Heart right ventricle (tissue), 16 donors: Measurements from ENCODE around the gene EMB. TPM values are rescaled to one million over a fixed set of nuclear protein-coding genes. Genes with fewer than 3 reads are reported as not detected.
"Not testable (repeated sequence)": the region's sequence is repeated elsewhere in the genome, so short reads cannot be mapped to it uniquely, and the experiment has no call there.

Source experiments
- ATAC-seq, 8 donors: fragments of 200-7000 bp; cut with Tn5 transposase; one replicate each; pipeline ENCODE4 v1.9.1; 2020; ENCODE audit warnings: mild to moderate bottlenecking in 8 of 8, moderate library complexity in 8 of 8, moderate number of reproducible peaks in 1 of 8
- DNase-seq, 2 donors: peaks; one replicate each; pipeline ENCODE4 v3.0.0-alpha.2; 2020
- H3K27ac ChIP-seq, 10 donors: fragments of 200-600 bp; sonication (generic) in 2 of 10; one replicate each; pipeline versions ENCODE4 v1.5.0 to v1.8.0; 2020 to 2022; ENCODE audit warnings: mild to moderate bottlenecking in 3 of 10
- H3K27me3 ChIP-seq, 7 donors: fragments of 200-600 bp; one replicate each; pipeline ENCODE4 v1.8.0; 2021 to 2022; ENCODE audit warnings: mild to moderate bottlenecking in 2 of 7
- H3K36me3 ChIP-seq, 9 donors: fragments of 200-600 bp; sonication (generic) in 1 of 9; one replicate each; pipeline versions ENCODE4 v1.5.0 to v1.8.0; 2020 to 2022; ENCODE audit warnings: mild to moderate bottlenecking in 2 of 9
- H3K4me1 ChIP-seq, 9 donors: fragments of 200-600 bp; sonication (generic) in 1 of 9; one replicate each; pipeline versions ENCODE4 v1.5.0 to v1.8.0; 2020 to 2022; ENCODE audit warnings: mild to moderate bottlenecking in 4 of 9
- H3K4me3 ChIP-seq, 10 donors: fragments of 200-600 bp; sonication (generic) in 2 of 10; one replicate each; pipeline versions ENCODE4 v1.5.0 to v1.8.0; 2020 to 2022; ENCODE audit warnings: mild to moderate bottlenecking in 7 of 10, moderate library complexity in 2 of 10
- H3K9me3 ChIP-seq, 11 donors: fragments of 200-600 bp in 10 of 11; sonication (generic) in 2 of 11; one replicate each; pipeline versions ENCODE4 v1.5.0 to v1.8.0; 2013 to 2022; ENCODE audit warnings: mild to moderate bottlenecking in 2 of 11, control low read depth in 1 of 11, moderate library complexity in 1 of 11
- WGBS, 2 donors: extraction: QIAGEN DNeasy Blood & Tissue Kit; methylation state at CpG; one replicate each; pipeline ENCODE4 v1.1.7; 2013; ENCODE audit warnings: inconsistent platforms in 1 of 2; 5-methylcytosine and 5-hydroxymethylcytosine counted together
- intact Hi-C, 10 donors: fragments of 100-400 bp; cut with DNase I; formaldehyde crosslinking; loops; one replicate each; pipeline versions ENCODE4 v1.11.1 to v1.14.2; 2022
- polyA plus RNA-seq, 2 donors: library from polyadenylated mRNA; stranded (reverse); fragments of 200-250 nt; gene quantifications; one replicate each; pipeline ENCODE4 v1.2.3, GENCODE V29; 2013
- total RNA-seq, 10 donors: library from RNA; stranded (reverse); fragmentation: NEBNext Ultra II Directional in 3 of 10; extraction: Animal tissue kit (Norgen Biotek cat#: 25700) in 3 of 10; gene quantifications; one replicate each; pipeline versions ENCODE4 v1.2.1 to v1.2.4, GENCODE V29; 2021 to 2023
- TF ChIP-seq, protein P1 (sequence below), 9 donors: fragments of 200-600 bp; sonication (generic) in 2 of 9; IDR thresholded peaks; one replicate each; pipeline versions ENCODE4 v1.5.0 to v1.8.0; 2021 to 2022; ENCODE audit warnings: antibody characterized with exemption in 9 of 9, mild to moderate bottlenecking in 5 of 9, moderate library complexity in 1 of 9
- donor health status: Arrhythmogenic right ventricular cardiomyopathy.
- donor health status: ischemic (EF 13 %, LVEDD 7.1; RV severe dilation, severe dysfunction).
- donor health status: healthy with polysubstance abuse.
- donor health status: DM: no; HTN: yes; CAD: no.
- donor health status: DM: no; HTN: no; CAD: no.
- donor health status: ischemic (EF 25% LVEDD 6.9; RV normal size, moderate dysfunction).
- donor health status: ischemic (EF 25% LVEDD 5.7; RV mildly dilated, moderate dysfunction).
- donor health status: healthy.
- donor health status: DM: yes; HTN: yes; CAD: no.
- donor health status: Ischemic cardiomyopathy.
- donor health status: ischemic (EF 35%, LVEDD 5.7; RV mildly dilated, moderate dysfunction).
- donor health status: nonischemic (EF 11% LVEDD 7.7; RV severe dilation, severe dysfunction).
- donor health status: DM: yes; HTN: yes; CAD: no.
- donor health status: PGD.
- donor health status: ischemic (EF 29% LVEDD 5.4; RV normal size, mild dysfunction).
- donor health status: nonischemic (EF 23%, LVEDD 6.1; RV moderate dilation, normal function).

EMB gene
- total and polyA plus RNA-seq, 12 donors: 0.93 to 25.0 (median 10.4) TPM

DNA sequence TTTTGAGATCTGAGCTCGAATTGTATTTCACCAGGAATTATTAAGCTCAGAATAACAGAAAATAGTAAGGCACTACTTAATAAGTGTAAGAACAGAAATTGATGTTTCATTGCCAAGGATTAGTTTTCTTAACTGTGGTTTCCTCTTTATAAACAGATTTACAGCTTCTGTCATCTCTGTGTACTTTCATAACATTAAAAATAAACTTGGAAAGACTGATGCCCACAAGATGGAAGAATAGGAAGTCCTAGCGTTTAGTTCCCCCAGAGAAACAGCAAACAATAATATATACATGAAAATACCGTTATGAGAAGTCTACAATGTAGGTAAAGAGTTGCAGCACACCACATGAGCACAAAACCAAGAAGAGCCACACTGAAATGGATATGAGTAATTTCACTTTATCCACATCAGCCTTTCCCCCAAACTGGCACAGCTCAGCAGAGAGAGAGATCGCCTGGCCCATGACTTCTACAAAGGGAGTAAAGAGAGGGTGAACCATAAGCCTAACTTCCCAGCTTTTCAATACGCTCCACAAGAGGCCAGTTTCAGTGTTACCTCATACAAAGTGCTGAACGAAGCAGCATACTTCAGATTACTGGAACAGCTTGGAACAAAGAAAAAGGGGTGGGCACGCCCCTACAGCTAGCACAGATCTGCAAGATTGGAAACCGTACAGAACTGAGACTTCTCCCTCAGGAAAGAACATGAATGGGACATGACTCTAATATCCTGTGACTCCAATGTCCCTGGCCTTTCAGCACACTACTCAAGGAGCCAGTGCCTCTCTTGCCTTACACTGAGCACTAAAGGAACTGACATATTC is 75.4 kb downstream of the EMB start:
- DNase-seq: no peak

GRCh38 chr5:50364535-50365309 is 76.4 kb downstream of the EMB start:
- H3K4me1 ChIP-seq, DNase-seq, H3K4me3 ChIP-seq, H3K27me3 ChIP-seq, H3K36me3 ChIP-seq, intact Hi-C loops: not testable (repeated sequence)
- peaks cover 0 to 27% (median 5%) of the 10 kb centered on the region in 11 donors for H3K9me3 ChIP-seq
- ATAC-seq: peak in 1 of 8 donors; percentile 53
- H3K27ac ChIP-seq: peak overlapping the region in 1 of 10 donors; percentile 33
- 72 to 82% methylated on average over 6 of the region's 6 CpGs for WGBS, 2 donors

More for the DNA sequence above, 75.4 kb downstream of the EMB start:
- Histone ChIP-seq H3K27me3 (no peaks in the 10 kb centered on the region), H3K9me3 (peaks cover 0 to 34% (median 5%) of the 10 kb centered on the region in 11 donors), H3K27ac (peak overlapping the region in 1 of 10 donors; percentile 33), H3K36me3 (peaks cover 0 to 5% (median 0%) of the 10 kb centered on the region in 9 donors), H3K4me1 (no peaks in the 10 kb centered on the region), H3K4me3 (no peak overlapping the region)
- ATAC-seq: peak in 5 of 8 donors; percentile 28 to 89 (median 55)
- intact Hi-C loops: no loop called here
- TF ChIP-seq, protein P1, sequence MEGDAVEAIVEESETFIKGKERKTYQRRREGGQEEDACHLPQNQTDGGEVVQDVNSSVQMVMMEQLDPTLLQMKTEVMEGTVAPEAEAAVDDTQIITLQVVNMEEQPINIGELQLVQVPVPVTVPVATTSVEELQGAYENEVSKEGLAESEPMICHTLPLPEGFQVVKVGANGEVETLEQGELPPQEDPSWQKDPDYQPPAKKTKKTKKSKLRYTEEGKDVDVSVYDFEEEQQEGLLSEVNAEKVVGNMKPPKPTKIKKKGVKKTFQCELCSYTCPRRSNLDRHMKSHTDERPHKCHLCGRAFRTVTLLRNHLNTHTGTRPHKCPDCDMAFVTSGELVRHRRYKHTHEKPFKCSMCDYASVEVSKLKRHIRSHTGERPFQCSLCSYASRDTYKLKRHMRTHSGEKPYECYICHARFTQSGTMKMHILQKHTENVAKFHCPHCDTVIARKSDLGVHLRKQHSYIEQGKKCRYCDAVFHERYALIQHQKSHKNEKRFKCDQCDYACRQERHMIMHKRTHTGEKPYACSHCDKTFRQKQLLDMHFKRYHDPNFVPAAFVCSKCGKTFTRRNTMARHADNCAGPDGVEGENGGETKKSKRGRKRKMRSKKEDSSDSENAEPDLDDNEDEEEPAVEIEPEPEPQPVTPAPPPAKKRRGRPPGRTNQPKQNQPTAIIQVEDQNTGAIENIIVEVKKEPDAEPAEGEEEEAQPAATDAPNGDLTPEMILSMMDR (IDR thresholded peaks at IDR 0.05): no peak
- WGBS, 2 donors: 60 to 65% methylated on average over 8 of the region's 8 CpGs

DNA sequence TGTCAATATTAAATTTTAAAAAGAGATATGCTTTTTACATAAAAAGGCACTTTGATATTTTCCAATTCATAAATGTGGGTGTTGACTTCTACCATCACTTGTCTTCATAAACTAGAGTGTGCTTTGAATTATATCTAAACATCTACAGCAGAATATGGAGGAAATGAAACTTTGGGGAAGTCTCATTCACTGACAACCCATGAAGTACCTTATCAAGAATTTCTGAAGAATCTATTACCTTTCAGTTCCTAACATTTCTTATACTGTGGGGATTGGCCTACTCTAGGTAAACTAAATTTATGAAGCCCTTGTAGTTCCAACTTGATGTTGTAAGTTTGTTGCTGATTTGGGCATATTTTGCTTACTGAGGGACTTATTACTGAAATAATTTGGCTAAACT is 81.9 kb downstream of the EMB start:
- Histone ChIP-seq H3K4me3 (no peak overlapping the region), H3K27ac (no peak overlapping the region), H3K36me3 (no peaks in the 10 kb centered on the region), H3K27me3 (no peaks in the 10 kb centered on the region), H3K9me3 (no peaks in the 10 kb centered on the region), H3K4me1 (no peaks in the 10 kb centered on the region)
- ATAC-seq (no peak), DNase-seq (no peak)
- intact Hi-C loops: no loop called here
- TF ChIP-seq, protein P1 (IDR thresholded peaks at IDR 0.05): no peak

DNA sequence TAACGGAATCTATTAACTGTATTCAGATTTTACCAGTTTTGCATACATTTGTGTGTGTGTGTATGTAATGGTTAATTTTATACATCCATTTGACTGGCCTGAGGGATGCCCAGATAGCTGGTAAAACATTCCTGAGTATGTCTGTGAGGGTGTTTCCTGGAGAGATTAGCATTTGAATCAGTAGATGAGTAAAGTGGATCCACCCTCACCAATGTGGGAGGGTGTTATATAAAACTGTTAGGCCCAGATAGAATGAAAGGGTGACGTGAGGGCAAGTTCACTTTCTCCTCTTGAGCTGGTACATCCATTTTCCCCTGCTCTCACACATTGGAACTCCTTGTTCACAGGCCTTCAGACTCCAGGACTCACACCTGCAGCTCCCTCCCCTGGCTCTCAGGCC is 88.7 kb downstream of the EMB start:
- TF ChIP-seq, protein P1 (IDR thresholded peaks at IDR 0.05): no peak
- no peaks in the 10 kb centered on the region for H3K36me3 ChIP-seq
- intact Hi-C loops: no loop called here
- 60 to 67% methylated on average over 2 of the region's 2 CpGs for WGBS, 2 donors
- no peaks in the 10 kb centered on the region for H3K4me1 ChIP-seq
- H3K27ac ChIP-seq: no peak overlapping the region
- H3K9me3 ChIP-seq: peaks cover 0 to 4% (median 0%) of the 10 kb centered on the region in 11 donors
- no peaks in the 10 kb centered on the region for H3K27me3 ChIP-seq
- DNase-seq: no peak
- no peak overlapping the region for H3K4me3 ChIP-seq
- ATAC-seq: no peak

Other genes with a start within 250 kb of the EMB start
- 10 to 100 TPM in 1 of 10 donors, 1 to 10 TPM in 9; 4.1 to 14.5 (median 5.3) TPM for gene PARP8, start 225.3 kb upstream of the EMB start, total RNA-seq
- 1 to 10 TPM in 1 of 2 donors, under 1 TPM in 1; 0.97 to 3.3 TPM for gene PARP8, start 225.3 kb upstream of the EMB start, polyA plus RNA-seq